Fibroblast of the aortic adventitia (primary cell): Measurements from ENCODE around the gene CDH11. TPM values are rescaled to one million over a fixed set of nuclear protein-coding genes. Genes with fewer than 3 reads are reported as not detected.
A peak's percentile ranks its signal among the peaks of the same experiment; 100 is the strongest.

Experiments
- DNase-seq: peaks from one replicate; pipeline ENCODE4 v3.0.0-alpha.2; 2010; ENCODE audit warnings: low read depth
- H3K4me3 ChIP-seq: 2 replicates; pipeline ENCODE4 v1.5.1; 2011; ENCODE audit warnings: low read depth, mild to moderate bottlenecking, control low read depth, low read length, moderate library complexity
- CTCF ChIP-seq: IDR thresholded peaks from 2 replicates; pipeline ENCODE4 v1.5.1; 2011; ENCODE audit warnings: mild to moderate bottlenecking, low read length, control low read depth, inconsistent platforms; ENCODE audit not compliant: insufficient read depth
- total RNA-seq: library from RNA; depleted of rRNA; stranded (reverse); fragments of >200 nt; gene quantifications from 2 replicates; pipeline ENCODE4 v1.2.3, GENCODE V29; 2012; ENCODE audit warnings: low replicate concordance

CDH11 gene
- total RNA-seq, 1 donor = 397 TPM

GRCh38 chr16:65106757-65107156, 15.1 kb downstream of the CDH11 start:
- TF ChIP-seq CTCF = no peak
- DNase-seq = peak; percentile 47
- no peak overlapping the region for H3K4me3 ChIP-seq

DNA sequence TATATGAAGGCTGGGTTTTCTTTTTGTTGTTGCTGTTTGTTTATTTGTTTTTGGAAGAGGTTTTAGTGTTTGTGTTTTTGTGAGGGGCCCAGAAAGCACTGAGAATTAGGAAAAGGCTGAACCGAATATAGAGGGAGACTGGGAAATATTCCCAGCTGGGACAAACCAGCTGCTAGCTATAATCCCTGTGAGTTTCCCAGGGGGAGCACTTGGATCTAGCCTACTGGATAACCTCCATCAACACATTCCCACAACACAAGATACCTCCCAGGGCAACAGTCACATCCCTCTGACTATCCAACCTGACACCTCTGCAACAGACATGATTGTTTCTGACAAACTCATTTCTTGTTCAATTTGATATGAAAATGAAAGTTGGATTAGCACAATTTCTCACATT, 16.7 kb downstream of the CDH11 start:
- no peak for DNase-seq
- no peak for TF ChIP-seq CTCF

DNA sequence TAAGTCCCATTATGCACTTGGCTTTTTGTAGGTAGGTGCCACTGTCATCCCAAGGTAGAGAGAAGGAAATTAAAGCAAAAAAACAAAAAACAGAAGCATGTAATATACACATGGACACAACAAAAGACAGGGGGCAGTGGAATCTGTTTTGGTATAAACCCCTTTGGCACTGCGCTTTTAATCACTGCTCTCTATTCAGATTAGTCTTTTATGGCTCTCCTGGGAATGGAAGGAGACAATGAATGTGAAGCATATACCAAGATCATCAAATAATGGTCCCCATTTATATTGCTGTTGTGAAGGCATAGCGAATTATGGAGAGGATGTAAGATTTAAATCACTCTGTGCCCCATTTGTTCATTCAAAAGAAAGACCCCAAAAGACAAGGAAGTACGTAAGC, 17.4 kb downstream of the CDH11 start:
- no peak for TF ChIP-seq CTCF

More for the DNA sequence above, 16.7 kb downstream of the CDH11 start:
- H3K4me3 ChIP-seq = no peak overlapping the region

DNA sequence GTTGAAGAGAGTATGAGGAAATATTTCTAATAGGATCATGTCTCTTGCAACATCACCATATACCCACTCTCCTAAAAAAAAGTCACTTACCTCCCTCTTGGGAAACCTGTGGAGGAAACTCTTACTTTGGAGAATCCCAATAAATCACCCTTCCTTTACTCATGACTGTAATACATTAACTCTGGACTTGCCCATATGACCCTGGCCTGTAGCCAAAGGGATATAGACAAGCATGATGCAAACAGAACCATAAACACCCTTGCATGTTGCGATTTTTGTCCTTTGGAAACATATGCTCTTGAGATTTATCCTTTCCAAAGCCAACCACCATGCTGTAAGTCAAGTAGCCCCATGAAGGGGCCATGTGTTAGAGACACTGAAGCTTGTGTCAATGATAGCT, 19.5 kb downstream of the CDH11 start:
- DNase-seq = no peak
- no peak overlapping the region for H3K4me3 ChIP-seq
- TF ChIP-seq CTCF = no peak

More for the DNA sequence above, 17.4 kb downstream of the CDH11 start:
- no peak for DNase-seq
- H3K4me3 ChIP-seq = no peak overlapping the region

DNA sequence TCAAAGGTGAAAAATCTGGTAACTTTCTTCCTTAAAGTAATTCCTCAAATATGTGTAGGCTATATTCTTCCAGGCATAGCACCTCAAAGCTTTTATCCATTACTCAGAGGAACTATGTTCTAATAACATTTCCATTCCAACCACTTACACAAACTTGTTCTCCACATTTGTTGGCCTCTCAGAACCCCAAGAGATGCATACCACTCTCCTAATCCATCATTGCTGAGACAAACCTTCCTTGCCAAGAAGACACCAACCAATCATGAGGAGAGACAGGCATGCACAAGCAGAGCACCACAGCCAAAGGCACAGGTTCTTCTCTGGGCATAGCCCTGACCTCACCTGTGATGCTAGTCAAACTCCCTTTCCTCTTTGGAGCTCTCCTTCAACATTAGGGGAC, 20.9 kb downstream of the CDH11 start:
- TF ChIP-seq CTCF = no peak
- no peak overlapping the region for H3K4me3 ChIP-seq
- peak; percentile 16 for DNase-seq

DNA sequence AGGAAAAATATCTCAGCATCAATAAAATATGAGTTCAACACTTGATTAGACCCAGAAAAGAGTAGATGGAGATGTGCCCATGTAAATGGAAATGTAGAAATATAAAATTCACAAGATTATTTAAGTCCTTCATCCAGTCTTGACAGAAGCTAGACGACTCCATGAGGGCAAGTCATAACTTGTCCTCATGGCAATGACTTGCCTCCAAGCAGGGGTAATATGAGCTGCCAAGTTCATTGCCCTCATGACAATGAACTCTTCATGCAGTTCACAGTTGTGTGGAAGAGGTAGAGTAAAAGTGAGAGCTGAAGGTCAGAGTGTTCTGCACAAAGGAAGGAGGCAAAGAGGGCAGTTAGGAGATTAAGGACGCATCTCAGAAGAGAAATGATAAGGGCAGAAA, 22.3 kb downstream of the CDH11 start:
- no peak for TF ChIP-seq CTCF
- DNase-seq = no peak
- H3K4me3 ChIP-seq = no peak overlapping the region

GRCh38 chr16:65098916-65099315, 22.9 kb downstream of the CDH11 start:
- no peak for TF ChIP-seq CTCF
- no peak for DNase-seq
- no peak overlapping the region for H3K4me3 ChIP-seq
